ENCODE measurements around the gene TMEM38B.
"Not testable (repeated sequence)": the region's sequence is repeated elsewhere in the genome, so short reads cannot be mapped to it uniquely, and the experiment has no call there.

The TMEM38B gene

DNA sequence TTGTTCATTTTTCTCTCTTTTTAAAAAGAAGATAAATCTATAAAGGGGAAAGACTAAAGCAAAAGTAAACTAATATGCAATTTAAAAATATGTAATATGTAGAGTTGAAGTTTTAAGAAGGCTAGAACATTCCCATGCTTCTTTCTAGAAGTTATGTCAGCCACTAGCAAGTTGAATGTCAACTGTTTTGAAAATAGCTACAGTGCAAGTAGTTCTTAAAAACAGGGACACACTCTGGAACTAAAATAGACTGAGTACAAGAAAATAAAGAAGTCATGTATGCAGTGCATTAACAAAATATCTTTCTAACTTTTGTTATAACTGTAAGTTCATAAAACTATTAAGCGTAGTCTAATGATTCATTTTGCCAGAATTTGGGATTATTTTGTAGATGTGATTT lies 7.9 kb downstream of the TMEM38B start:
- no peak overlapping the region for H3K4me3 ChIP-seq (ENCODE audit: low read depth, low read length)
- TF ChIP-seq CTCF (IDR thresholded peaks at IDR 0.05; ENCODE audit: insufficient read depth, low read depth, low read length, missing control alignments) = no peak
- no peak for DNase-seq (ENCODE audit: low read depth)

DNA sequence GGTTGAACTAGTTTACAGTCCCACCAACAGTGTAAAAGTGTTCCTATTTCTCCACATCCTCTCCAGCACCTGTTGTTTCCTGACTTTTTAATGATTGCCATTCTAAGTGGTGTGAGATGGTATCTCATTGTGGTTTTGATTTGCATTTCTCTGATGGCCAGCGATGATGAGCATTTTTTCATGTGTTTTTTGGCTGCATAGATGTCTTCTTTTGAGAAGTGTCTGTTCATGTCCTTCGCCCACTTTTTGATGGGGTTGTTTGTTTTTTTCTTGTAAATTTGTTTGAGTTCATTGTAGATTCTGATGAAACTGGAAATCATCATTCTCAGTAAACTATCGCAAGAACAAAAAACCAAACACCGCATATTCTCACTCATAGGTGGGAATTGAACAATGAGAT lies 9.3 kb downstream of the TMEM38B start:
- H3K4me3 ChIP-seq (ENCODE audit: low read depth, low read length); DNase-seq (ENCODE audit: low read depth): not testable (repeated sequence)

DNA sequence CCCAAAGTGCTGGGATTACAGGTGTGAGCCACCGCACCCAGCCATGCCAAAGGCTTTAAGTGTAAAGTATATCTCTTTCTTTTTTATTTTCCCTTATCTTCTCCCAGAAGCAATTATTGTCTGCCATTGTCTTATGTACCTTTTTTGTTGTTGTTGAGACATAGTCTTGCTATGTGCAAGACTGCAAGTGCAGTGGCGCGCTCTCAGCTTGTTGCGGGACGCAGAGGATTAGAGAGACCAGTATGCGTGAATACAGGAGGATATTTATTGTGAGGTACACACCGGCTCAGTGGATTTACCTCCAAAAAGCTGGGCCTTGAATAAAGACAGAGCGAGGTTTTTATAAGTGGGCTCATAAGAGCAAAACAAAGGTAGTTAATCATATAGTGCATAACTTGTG lies 11.8 kb downstream of the TMEM38B start:
- H3K4me3 ChIP-seq (ENCODE audit: low read depth, low read length) = no peak overlapping the region
- no peak for DNase-seq (ENCODE audit: low read depth)
- no peak for TF ChIP-seq CTCF (IDR thresholded peaks at IDR 0.05; ENCODE audit: insufficient read depth, low read depth, low read length, missing control alignments)

GRCh38 chr9:105708405-105708804 lies 14.1 kb downstream of the TMEM38B start:
- no peak overlapping the region for H3K4me3 ChIP-seq (ENCODE audit: low read depth, low read length)
- no peak for DNase-seq (ENCODE audit: low read depth)
- TF ChIP-seq CTCF (IDR thresholded peaks at IDR 0.05; ENCODE audit: insufficient read depth, low read depth, low read length, missing control alignments) = no peak

DNA sequence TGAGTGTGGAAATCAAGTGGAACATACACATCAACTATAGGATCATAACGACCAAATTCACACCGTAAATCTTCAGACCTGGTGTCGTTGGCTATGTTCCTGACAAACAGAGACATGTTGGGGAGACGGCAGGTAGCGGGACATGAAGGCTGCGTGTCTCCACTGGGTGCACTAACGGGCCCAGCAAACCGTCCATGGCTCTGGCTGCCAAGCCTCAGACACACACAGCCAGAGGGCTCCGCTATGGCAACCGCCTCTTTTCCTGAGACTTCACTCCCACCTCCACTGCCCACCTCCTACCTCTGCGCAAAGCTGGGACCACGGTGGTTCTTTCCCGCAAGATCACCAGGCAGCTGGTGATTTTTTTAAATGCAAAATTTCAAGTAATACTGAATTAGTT lies 16.3 kb downstream of the TMEM38B start:
- no peak for TF ChIP-seq CTCF (IDR thresholded peaks at IDR 0.05; ENCODE audit: insufficient read depth, low read depth, low read length, missing control alignments)
- no peak overlapping the region for H3K4me3 ChIP-seq (ENCODE audit: low read depth, low read length)
- no peak for DNase-seq (ENCODE audit: low read depth)

- DNase-seq (ENCODE audit: low read depth) = no peak
- no peak for TF ChIP-seq CTCF (IDR thresholded peaks at IDR 0.05; ENCODE audit: insufficient read depth, low read depth, low read length, missing control alignments)
- no peak overlapping the region for H3K4me3 ChIP-seq (ENCODE audit: low read depth, low read length)
Observed at GRCh38 chr9:105711867-105712266, 17.5 kb downstream of the TMEM38B start.

GRCh38 chr9:105712297-105712696 lies 18.0 kb downstream of the TMEM38B start:
- TF ChIP-seq CTCF (IDR thresholded peaks at IDR 0.05; ENCODE audit: insufficient read depth, low read depth, low read length, missing control alignments) = no peak
- H3K4me3 ChIP-seq (ENCODE audit: low read depth, low read length) = no peak overlapping the region
- DNase-seq (ENCODE audit: low read depth) = no peak

DNA sequence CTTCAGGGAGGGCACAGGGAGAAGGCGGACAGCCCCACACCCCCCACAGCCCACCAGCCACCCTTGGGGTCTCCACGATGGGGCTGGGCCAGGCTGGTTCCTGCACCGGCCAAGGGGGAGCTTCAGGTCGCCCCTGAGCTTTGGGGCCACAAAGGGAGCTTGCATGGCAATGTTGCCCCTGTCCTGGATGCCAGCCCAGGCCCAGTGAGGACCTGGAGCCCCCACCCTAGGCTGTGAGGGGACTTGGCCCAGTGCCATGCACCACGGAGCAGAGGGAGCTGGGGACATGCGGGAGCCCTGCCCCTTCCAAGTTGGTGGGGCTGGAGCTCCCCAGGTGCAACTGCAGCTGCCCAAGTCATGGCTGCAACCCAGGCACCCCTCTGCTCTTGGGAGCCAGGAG lies 18.4 kb downstream of the TMEM38B start:
- no peak for TF ChIP-seq CTCF (IDR thresholded peaks at IDR 0.05; ENCODE audit: insufficient read depth, low read depth, low read length, missing control alignments)
- H3K4me3 ChIP-seq (ENCODE audit: low read depth, low read length) = no peak overlapping the region
- no peak for DNase-seq (ENCODE audit: low read depth)

All from GM12865 (cell line).